PFSK-1 (cell line): ENCODE measurements around the gene PLAU.

ENCODE experiments used
- FOXP2 ChIP-seq: optimal IDR thresholded peaks from 2 replicates; pipeline ENCODE3; 2011; ENCODE audit warnings: borderline replicate concordance, control low read depth, inconsistent platforms; ENCODE audit not compliant: insufficient read depth; ENCODE audit errors: extremely low read length, extremely low read depth
- POLR2AphosphoS5 ChIP-seq: IDR thresholded peaks from 2 replicates; pipeline ENCODE4 v1.6.1; 2012; ENCODE audit warnings: low read depth, mild to moderate bottlenecking, control low read depth, low read length, moderate library complexity
- REST ChIP-seq, 2 experiments: IDR thresholded peaks; 2 replicates each; pipeline versions ENCODE4 v1.6.1 to v1.8.0; 2011 to 2012; ENCODE audit warnings: low read depth in 2 of 2, low read length in 2 of 2, control low read depth in 1 of 2, inconsistent platforms in 1 of 2, mild to moderate bottlenecking in 1 of 2, moderate library complexity in 1 of 2; ENCODE audit not compliant: insufficient read depth in 1 of 2
- SIN3A ChIP-seq: IDR thresholded peaks from 2 replicates; pipeline ENCODE4 v1.6.1; 2012; ENCODE audit warnings: mild to moderate bottlenecking, low read length, moderate library complexity, borderline replicate concordance; ENCODE audit not compliant: insufficient read depth
- TAF1 ChIP-seq: IDR thresholded peaks from 2 replicates; pipeline ENCODE4 v1.6.1; 2012; ENCODE audit warnings: low read length, control low read depth, borderline replicate concordance; ENCODE audit not compliant: insufficient read depth

PLAU gene

GRCh38 chr10:73955719-73956118 is 44.8 kb downstream of the PLAU start:
- TF ChIP-seq POLR2AphosphoS5 (no peak), FOXP2 (no peak), REST (IDR thresholded peaks at IDR 0.05; ENCODE audit: insufficient read depth in 1 of 2, low read depth in 2 of 2, low read length in 2 of 2) (no peak), SIN3A (no peak), TAF1 (no peak)

- TF ChIP-seq SIN3A (no peak), TAF1 (no peak), REST (IDR thresholded peaks at IDR 0.05; ENCODE audit: insufficient read depth in 1 of 2, low read depth in 2 of 2, low read length in 2 of 2) (no peak), FOXP2 (no peak), POLR2AphosphoS5 (no peak)
These were observed 45.8 kb downstream of the PLAU start for GRCh38 chr10:73956476-73957359.

- TF ChIP-seq POLR2AphosphoS5, result no peak
- no peak for TF ChIP-seq FOXP2
- no peak for TF ChIP-seq REST (IDR thresholded peaks at IDR 0.05; ENCODE audit: insufficient read depth in 1 of 2, low read depth in 2 of 2, low read length in 2 of 2)
- TF ChIP-seq TAF1, result no peak
- TF ChIP-seq SIN3A, result no peak
These were observed 48.7 kb downstream of the PLAU start for GRCh38 chr10:73959484-73960243.

GRCh38 chr10:73962386-73962785 is 51.5 kb downstream of the PLAU start:
- no peak for TF ChIP-seq SIN3A
- no peak for TF ChIP-seq REST (IDR thresholded peaks at IDR 0.05; ENCODE audit: insufficient read depth in 1 of 2, low read depth in 2 of 2, low read length in 2 of 2)
- no peak for TF ChIP-seq POLR2AphosphoS5
- TF ChIP-seq FOXP2, result no peak
- TF ChIP-seq TAF1, result no peak
